HepG2 (cell line): ENCODE measurements around the gene TMEM235. TPM values are rescaled to one million over a fixed set of nuclear protein-coding genes. Genes with fewer than 3 reads are reported as not detected.
A peak's percentile ranks its signal among the peaks of the same experiment; 100 is the strongest.

ENCODE experiments used
- ELF1 ChIP-seq: sonication (generic); formaldehyde crosslinking; IDR thresholded peaks from 2 replicates; pipeline ENCODE4 v1.4.0; 2020; ENCODE audit warnings: missing genetic modification reagents
- FOXC1 ChIP-seq: sonication (generic); formaldehyde crosslinking; IDR thresholded peaks from 2 replicates; pipeline ENCODE4 v1.8.0; 2022; ENCODE audit warnings: mild to moderate bottlenecking, missing genetic modification reagents, borderline replicate concordance
- GABPB1 ChIP-seq: IDR thresholded peaks from 2 replicates; pipeline ENCODE4 v1.6.1; 2016; ENCODE audit warnings: mild to moderate bottlenecking, missing genetic modification reagents, moderate library complexity, missing compliant biosample characterization
- GMEB2 ChIP-seq: IDR thresholded peaks from 2 replicates; pipeline ENCODE4 v1.6.1; 2016; ENCODE audit warnings: missing biosample characterization, missing genetic modification reagents, low read depth
- HES4 ChIP-seq: sonication (generic); formaldehyde crosslinking; IDR thresholded peaks from 2 replicates; pipeline ENCODE4 v1.9.0; 2021; ENCODE audit warnings: mild to moderate bottlenecking, missing genetic modification reagents, borderline replicate concordance
- HNF4A ChIP-seq: sonication (generic); formaldehyde crosslinking; IDR thresholded peaks from 2 replicates; pipeline ENCODE4 v1.4.0; 2020; ENCODE audit warnings: missing genetic modification reagents
- HOXD1 ChIP-seq: sonication (generic); formaldehyde crosslinking; IDR thresholded peaks from 2 replicates; pipeline ENCODE4 v1.5.0; 2020; ENCODE audit warnings: missing genetic modification reagents
- IRF2 ChIP-seq: IDR thresholded peaks from 2 replicates; pipeline ENCODE4 v1.6.1; 2018; ENCODE audit warnings: missing genetic modification reagents, missing compliant biosample characterization
- MTA1 ChIP-seq: sonication (generic); formaldehyde crosslinking; IDR thresholded peaks from 2 replicates; pipeline ENCODE4 v1.4.0; 2020; ENCODE audit warnings: missing genetic modification reagents, mild to moderate bottlenecking, borderline replicate concordance
- NCOA1 ChIP-seq: sonication (generic); formaldehyde crosslinking; IDR thresholded peaks from 2 replicates; pipeline ENCODE4 v1.9.0; 2021; ENCODE audit warnings: missing genetic modification reagents
- NCOR1 ChIP-seq: fragments of 200-600 bp; sonication (generic); IDR thresholded peaks from 2 replicates; pipeline ENCODE4 v1.7.0; 2017; ENCODE audit warnings: antibody characterized with exemption, low read length, borderline replicate concordance
- POLR2G ChIP-seq: fragments of 200-400 bp; formaldehyde crosslinking; IDR thresholded peaks from 2 replicates; pipeline ENCODE4 v1.6.1; 2018; ENCODE audit warnings: mild to moderate bottlenecking, low read depth, low read length, moderate library complexity
- PRDM10 ChIP-seq: sonication (generic); formaldehyde crosslinking; IDR thresholded peaks from 2 replicates; pipeline ENCODE4 v1.4.0; 2020; ENCODE audit warnings: low read depth, missing genetic modification reagents
- RXRA ChIP-seq: sonication (generic); formaldehyde crosslinking; IDR thresholded peaks from 2 replicates; pipeline ENCODE4 v1.5.1; 2020; ENCODE audit warnings: missing genetic modification reagents
- SRSF1 ChIP-seq: fragments of 200-400 bp; formaldehyde crosslinking; optimal IDR thresholded peaks from 2 replicates; pipeline ENCODE3; 2017; ENCODE audit warnings: mild to moderate bottlenecking, low read depth, low read length, moderate library complexity
- TAF1 ChIP-seq: sonication (generic); formaldehyde crosslinking; IDR thresholded peaks from 2 replicates; pipeline ENCODE4 v1.4.0; 2020; ENCODE audit warnings: missing genetic modification reagents
- ZMAT5 ChIP-seq: sonication (generic); formaldehyde crosslinking; IDR thresholded peaks from 2 replicates; pipeline ENCODE4 v1.5.0; 2020; ENCODE audit warnings: mild to moderate bottlenecking, low read depth, missing genetic modification reagents, borderline replicate concordance
- ZNF430 ChIP-seq: sonication (generic); formaldehyde crosslinking; IDR thresholded peaks from 2 replicates; pipeline ENCODE4 v1.9.0; 2021; ENCODE audit warnings: mild to moderate bottlenecking, missing genetic modification reagents
- ZNF543 ChIP-seq: sonication (generic); formaldehyde crosslinking; IDR thresholded peaks from 2 replicates; pipeline ENCODE4 v1.4.0; 2020; ENCODE audit warnings: mild to moderate bottlenecking, missing genetic modification reagents
- ZNF557 ChIP-seq: sonication (generic); formaldehyde crosslinking; IDR thresholded peaks from 2 replicates; pipeline ENCODE4 v1.4.0; 2020; ENCODE audit warnings: missing genetic modification reagents
- ZNF780A ChIP-seq: sonication (generic); formaldehyde crosslinking; IDR thresholded peaks from 2 replicates; pipeline ENCODE4 v1.8.0; 2022; ENCODE audit warnings: mild to moderate bottlenecking, missing genetic modification reagents, moderate library complexity
- ZXDC ChIP-seq: sonication (generic); formaldehyde crosslinking; IDR thresholded peaks from 2 replicates; pipeline ENCODE4 v1.5.0; 2020; ENCODE audit warnings: mild to moderate bottlenecking, missing genetic modification reagents
- polyA plus RNA-seq, 8 experiments: library from polyadenylated mRNA; depleted of rRNA in 3 of 8; stranded (reverse) in 7 of 8; unstranded in 1 of 8; fragments of >200 nt; fragmentation: Illumina TruSeq in 4 of 8; extraction: Trizol in 4 of 8; gene quantifications; 2 replicates each; pipeline versions ENCODE4 v1.2.1 to v1.2.3, GENCODE V29; 2011 to 2016; ENCODE audit warnings: low read depth in 4 of 8, missing spikeins in 1 of 8, mixed read lengths in 1 of 8; ENCODE audit not compliant: insufficient read depth in 1 of 8
- total RNA-seq, 5 experiments: library from RNA; depleted of rRNA; stranded (reverse); fragments of >200 nt; fragmentation: Illumina TruSeq; extraction: Trizol; gene quantifications; 2 replicates each; pipeline ENCODE4 v1.2.3, GENCODE V29; 2016; ENCODE audit warnings: low read depth in 1 of 5

TMEM235 gene
- total and polyA plus RNA-seq, 2 of the 13 experiments (the other 11 are each of a cell fraction or from before 2014, with no cell fraction given): not detected

GRCh38 chr17:78250891-78251772 lies 19.7 kb downstream of the TMEM235 start (continued):
- TF ChIP-seq NCOA1 (CRISPR knock-in tag) (no peak), ZNF430 (CRISPR knock-in tag) (no peak), ZNF557 (CRISPR knock-in tag) (no peak), GMEB2 (0 out of 2 replicates have a peak, but pooled peaks have one; percentile 49), PRDM10 (no peak), GABPB1 (CRISPR knock-in tag) (peak; percentile 71), ZNF543 (CRISPR knock-in tag) (no peak), MTA1 (CRISPR knock-in tag) (peak; percentile 49; the same call in 1 of the 2 replicates), ELF1 (peak; percentile 70), HES4 (CRISPR knock-in tag) (no peak; the same call in 1 of the 2 replicates), HOXD1 (CRISPR knock-in tag) (0 out of 2 replicates have a peak, but pooled peaks have one; percentile 34), HNF4A (CRISPR knock-in tag) (no peak), RXRA (CRISPR knock-in tag) (peak; percentile 43; the same call in 1 of the 2 replicates), SRSF1 (peak; percentile 64), ZNF780A (CRISPR knock-in tag) (no peak), POLR2G (no peak), IRF2 (CRISPR knock-in tag) (peak; percentile 86), NCOR1 (no peak), ZXDC (no peak), ZMAT5 (CRISPR knock-in tag) (no peak), TAF1 (CRISPR knock-in tag) (peak; percentile 29; the same call in 1 of the 2 replicates), FOXC1 (CRISPR knock-in tag) (peak; percentile 56; the same call in 1 of the 2 replicates)
